Measurements from ENCODE around the gene SGO2. TPM values are rescaled to one million over a fixed set of nuclear protein-coding genes. Genes with fewer than 3 reads are reported as not detected.

SGO2 gene
- total and polyA plus RNA-seq, 2 of the 13 experiments (the other 11 are each of a cell fraction or from before 2014, with no cell fraction given): 5.1 to 16.2 TPM

DNA sequence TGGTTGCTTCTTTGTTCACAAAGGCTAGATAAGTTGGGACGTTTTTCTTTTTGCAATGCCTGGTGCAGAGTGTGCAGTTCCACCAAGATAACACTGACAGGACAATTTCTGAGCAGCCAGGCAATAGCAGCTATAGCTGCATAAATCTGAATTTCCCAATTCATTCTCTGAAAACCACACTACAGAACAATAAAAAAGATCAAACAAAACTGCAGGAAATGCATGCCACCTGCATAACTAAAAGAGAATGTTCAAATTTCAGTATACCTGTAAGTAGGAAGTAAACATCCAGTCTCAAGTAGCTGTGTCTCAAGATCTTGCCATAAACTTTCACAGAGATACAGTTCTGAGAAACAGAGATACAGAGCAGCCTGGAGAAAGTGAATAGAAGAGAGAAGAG lies 10.9 kb upstream of the SGO2 start:
- CTCF ChIA-PET (ENCODE audit: low intra/inter-chr PET ratio, low total read pairs): no interaction called here
- Histone ChIP-seq H3K4me3 (replicated peaks in 1 of 3; ENCODE audit: insufficient read depth in 1 of 3, low read depth in 2 of 3, low read length in 3 of 3) (no peak overlapping the region), H2AFZ (ENCODE audit: low read length) (no peak overlapping the region), H3K4me2 (ENCODE audit: low read depth, low read length) (no peak overlapping the region), H3K79me2 (ENCODE audit: insufficient read depth, low read length) (no peaks in the 10 kb centered on the region), H4K20me1 (ENCODE audit: insufficient read depth, low read length) (no peaks in the 10 kb centered on the region), H3K9ac (ENCODE audit: insufficient read depth, low read depth, low read length) (no peak overlapping the region), H3K36me3 (replicated peaks in 1 of 2; ENCODE audit: control insufficient read depth in 1 of 2, insufficient read depth in 2 of 2, low read length in 2 of 2) (no peaks in the 10 kb centered on the region), H3K9me3 (ENCODE audit: low read length) (peaks cover 5% of the 10 kb centered on the region; the same call in 1 of the 2 replicates), H3K4me1 (ENCODE audit: insufficient read depth, low read length) (peaks cover 9% of the 10 kb centered on the region), H3K27ac (ENCODE audit: extremely low read length, insufficient read depth, low read length) (no peak overlapping the region), H3K27me3 (ENCODE audit: control insufficient read depth in 1 of 2, insufficient read depth in 2 of 2, low read length in 2 of 2) (peaks cover 0 to 13% of the 10 kb centered on the region in 2 experiments; a peak in 1 of 5 replicates)
- TF ChIP-seq RCOR2 (CRISPR knock-in tag; IDR thresholded peaks at IDR 0.05) (no peak), ZNF749 (CRISPR knock-in tag; IDR thresholded peaks at IDR 0.05; ENCODE audit: borderline replicate concordance) (no peak), ZXDC (CRISPR knock-in tag; IDR thresholded peaks at IDR 0.05) (no peak), ZNF678 (CRISPR knock-in tag; IDR thresholded peaks at IDR 0.05) (no peak), ATF7-NPFF (CRISPR knock-in tag; IDR thresholded peaks at IDR 0.05; ENCODE audit: low read depth) (no peak), ZNF550 (CRISPR knock-in tag; IDR thresholded peaks at IDR 0.05; ENCODE audit: borderline replicate concordance) (no peak), GLMP (CRISPR knock-in tag; IDR thresholded peaks at IDR 0.05; ENCODE audit: borderline replicate concordance) (no peak), DRAP1 (CRISPR knock-in tag; IDR thresholded peaks at IDR 0.05) (no peak), RBAK (CRISPR knock-in tag; IDR thresholded peaks at IDR 0.05) (no peak), KAT8 (CRISPR knock-in tag; IDR thresholded peaks at IDR 0.05) (no peak), TBL1XR1 (IDR thresholded peaks at IDR 0.05; ENCODE audit: borderline replicate concordance, low read length, partially characterized antibody) (no peak), SETDB1 (CRISPR knock-in tag; IDR thresholded peaks at IDR 0.05; ENCODE audit: borderline replicate concordance) (no peak), ZNF850 (CRISPR knock-in tag; conservative IDR thresholded peaks at IDR 0.05) (no peak), ZFP90 (CRISPR knock-in tag; IDR thresholded peaks at IDR 0.05; ENCODE audit: borderline replicate concordance) (no peak), ERF (CRISPR knock-in tag; IDR thresholded peaks at IDR 0.05) (no peak), ZNF747 (CRISPR knock-in tag; IDR thresholded peaks at IDR 0.05; ENCODE audit: borderline replicate concordance) (no peak)
- TF ChIP-seq, protein P1, sequence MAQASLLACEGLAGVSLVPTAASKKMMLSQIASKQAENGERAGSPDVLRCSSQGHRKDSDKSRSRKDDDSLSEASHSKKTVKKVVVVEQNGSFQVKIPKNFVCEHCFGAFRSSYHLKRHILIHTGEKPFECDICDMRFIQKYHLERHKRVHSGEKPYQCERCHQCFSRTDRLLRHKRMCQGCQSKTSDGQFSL (CRISPR knock-in tag; IDR thresholded peaks at IDR 0.05): no peak
- FAIRE-seq: no peak
- in situ Hi-C loops (cut with HindIII; ENCODE audit: extremely low pct_ligation_motif_present, low pct_unique_long_range_greater_than_20kb): no loop called here
- 0% methylated on average over 1 of the region's 1 CpG for WGBS (ENCODE audit: low lambda C conversion rate)
- intact Hi-C loops (cut with micrococcal nuclease; ENCODE audit: unreplicated experiment): no loop called here
- no TSS peak for BruUV-seq (replicated peaks)
- POLR2A ChIA-PET: no interaction called here
- no peak for ATAC-seq
- DNase-seq (ENCODE audit: low spot score): no peak

Measured in HepG2 (cell line).